Parathyroid adenoma (tissue), 2 donors: ENCODE results near the gene NARS2.

Source experiments
- H2AFZ ChIP-seq: fragments of 300-600 bp; sonication (generic); one replicate; pipeline ENCODE4 v1.7.0; 2017; ENCODE audit warnings: antibody characterized with exemption, mild to moderate bottlenecking
- H3K27ac ChIP-seq: fragments of 300-600 bp; sonication (generic); one replicate; pipeline ENCODE4 v1.7.0; 2017
- H3K27me3 ChIP-seq: fragments of 300-600 bp; sonication (generic); one replicate; pipeline ENCODE4 v1.7.0; 2017; ENCODE audit warnings: low read length; ENCODE audit not compliant: control insufficient read depth, insufficient read depth
- H3K36me3 ChIP-seq: fragments of 300-600 bp; sonication (generic); one replicate; pipeline ENCODE4 v1.7.0; 2017; ENCODE audit warnings: low read length; ENCODE audit not compliant: control insufficient read depth, insufficient read depth
- H3K4me1 ChIP-seq: fragments of 300-600 bp; sonication (generic); one replicate; pipeline ENCODE4 v1.7.0; 2017; ENCODE audit warnings: control low read depth
- H3K4me2 ChIP-seq: fragments of 300-600 bp; sonication (generic); one replicate; pipeline ENCODE4 v1.7.0; 2017; ENCODE audit warnings: low read length
- H3K4me3 ChIP-seq: fragments of 300-600 bp; sonication (generic); one replicate; pipeline ENCODE4 v1.7.0; 2017; ENCODE audit warnings: low read depth, low read length
- H3K79me2 ChIP-seq: fragments of 300-600 bp; sonication (generic); one replicate; pipeline ENCODE4 v1.7.0; 2017; ENCODE audit warnings: control low read depth
- H3K9ac ChIP-seq: fragments of 300-600 bp; sonication (generic); one replicate; pipeline ENCODE4 v1.7.0; 2017; ENCODE audit warnings: mild to moderate bottlenecking
- H3K9me3 ChIP-seq: fragments of 300-600 bp; sonication (generic); one replicate; pipeline ENCODE4 v1.7.0; 2017; ENCODE audit warnings: low read length; ENCODE audit not compliant: control insufficient read depth
- TF ChIP-seq, protein P1 (sequence below): fragments of 300-600 bp; sonication (generic); IDR thresholded peaks from one replicate; pipeline ENCODE4 v1.7.0; 2017; ENCODE audit warnings: antibody characterized with exemption, mild to moderate bottlenecking
- donor health status: primary hyperparathyroidism.

NARS2 gene

GRCh38 chr11:78451371-78452150, 123.1 kb downstream of the NARS2 start:
- Histone ChIP-seq H3K79me2 (no peaks in the 10 kb centered on the region), H3K4me1 (no peaks in the 10 kb centered on the region), H3K4me3 (no peak overlapping the region), H3K27ac (no peak overlapping the region), H3K4me2 (no peak overlapping the region), H3K27me3 (no peaks in the 10 kb centered on the region), H3K36me3 (no peaks in the 10 kb centered on the region), H3K9ac (no peak overlapping the region), H3K9me3 (no peaks in the 10 kb centered on the region), H2AFZ (no peak overlapping the region)
- TF ChIP-seq, protein P1, sequence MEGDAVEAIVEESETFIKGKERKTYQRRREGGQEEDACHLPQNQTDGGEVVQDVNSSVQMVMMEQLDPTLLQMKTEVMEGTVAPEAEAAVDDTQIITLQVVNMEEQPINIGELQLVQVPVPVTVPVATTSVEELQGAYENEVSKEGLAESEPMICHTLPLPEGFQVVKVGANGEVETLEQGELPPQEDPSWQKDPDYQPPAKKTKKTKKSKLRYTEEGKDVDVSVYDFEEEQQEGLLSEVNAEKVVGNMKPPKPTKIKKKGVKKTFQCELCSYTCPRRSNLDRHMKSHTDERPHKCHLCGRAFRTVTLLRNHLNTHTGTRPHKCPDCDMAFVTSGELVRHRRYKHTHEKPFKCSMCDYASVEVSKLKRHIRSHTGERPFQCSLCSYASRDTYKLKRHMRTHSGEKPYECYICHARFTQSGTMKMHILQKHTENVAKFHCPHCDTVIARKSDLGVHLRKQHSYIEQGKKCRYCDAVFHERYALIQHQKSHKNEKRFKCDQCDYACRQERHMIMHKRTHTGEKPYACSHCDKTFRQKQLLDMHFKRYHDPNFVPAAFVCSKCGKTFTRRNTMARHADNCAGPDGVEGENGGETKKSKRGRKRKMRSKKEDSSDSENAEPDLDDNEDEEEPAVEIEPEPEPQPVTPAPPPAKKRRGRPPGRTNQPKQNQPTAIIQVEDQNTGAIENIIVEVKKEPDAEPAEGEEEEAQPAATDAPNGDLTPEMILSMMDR, result no peak

DNA sequence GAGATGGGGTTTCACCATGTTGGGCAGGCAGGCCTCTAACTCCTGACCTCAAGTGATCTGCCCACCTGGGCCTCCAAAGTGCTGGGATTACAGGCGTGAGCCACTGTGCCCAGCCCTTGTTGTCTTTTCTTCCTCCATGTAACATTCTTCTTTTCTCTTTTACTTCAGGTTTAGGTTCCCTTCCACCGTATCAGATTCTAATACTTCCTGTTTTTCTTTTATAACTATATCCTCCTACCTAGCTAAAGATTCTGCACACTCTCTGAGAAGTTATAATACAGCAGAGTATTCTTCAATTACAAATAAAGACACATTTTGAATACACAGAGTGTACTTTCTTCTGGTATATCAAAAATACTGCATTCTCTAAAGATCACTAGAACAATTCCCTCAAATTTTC, 123.8 kb downstream of the NARS2 start:
- Histone ChIP-seq H3K9me3 (no peaks in the 10 kb centered on the region), H3K4me3 (no peak overlapping the region), H3K4me1 (no peaks in the 10 kb centered on the region), H2AFZ (no peak overlapping the region), H3K27ac (no peak overlapping the region), H3K79me2 (no peaks in the 10 kb centered on the region), H3K27me3 (no peaks in the 10 kb centered on the region), H3K9ac (no peak overlapping the region), H3K4me2 (no peak overlapping the region), H3K36me3 (no peaks in the 10 kb centered on the region)
- TF ChIP-seq, protein P1, result no peak

GRCh38 chr11:78449866-78450265, 124.8 kb downstream of the NARS2 start:
- TF ChIP-seq, protein P1, result no peak
- H3K79me2 ChIP-seq, result no peaks in the 10 kb centered on the region
- no peaks in the 10 kb centered on the region for H3K9me3 ChIP-seq
- H3K4me2 ChIP-seq, result no peak overlapping the region
- no peaks in the 10 kb centered on the region for H3K4me1 ChIP-seq
- no peak overlapping the region for H3K9ac ChIP-seq
- H3K36me3 ChIP-seq, result no peaks in the 10 kb centered on the region
- no peak overlapping the region for H3K27ac ChIP-seq
- H3K27me3 ChIP-seq, result no peaks in the 10 kb centered on the region
- H3K4me3 ChIP-seq, result no peak overlapping the region
- no peak overlapping the region for H2AFZ ChIP-seq

DNA sequence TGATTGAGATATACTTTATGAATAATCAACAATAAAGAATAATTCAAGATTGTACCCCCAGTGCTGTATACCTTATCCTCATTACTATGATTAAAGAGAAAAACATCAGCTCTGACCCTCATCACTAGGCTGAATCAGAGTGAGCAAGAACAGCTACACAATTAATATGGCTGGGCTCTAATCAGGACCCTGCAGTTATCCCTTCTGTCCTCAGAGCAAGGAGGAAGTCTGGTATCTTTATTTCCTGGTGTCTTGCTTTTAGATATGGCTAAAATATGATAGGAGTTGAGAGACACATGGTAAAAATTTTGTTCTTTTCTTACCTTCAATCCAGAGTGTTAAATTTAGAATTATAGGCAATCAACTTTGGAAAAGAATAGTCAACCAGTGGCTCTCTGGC, 128.5 kb downstream of the NARS2 start:
- Histone ChIP-seq H3K4me2 (no peak overlapping the region), H3K79me2 (no peaks in the 10 kb centered on the region), H3K9ac (no peak overlapping the region)

More for the DNA sequence above, 128.5 kb downstream of the NARS2 start:
- Histone ChIP-seq H2AFZ (no peak overlapping the region), H3K4me3 (no peak overlapping the region), H3K9me3 (no peaks in the 10 kb centered on the region), H3K27ac (no peak overlapping the region), H3K36me3 (no peaks in the 10 kb centered on the region), H3K4me1 (no peaks in the 10 kb centered on the region), H3K27me3 (no peaks in the 10 kb centered on the region)
- TF ChIP-seq, protein P1, result no peak
